T-cell (primary cell): ENCODE measurements around the gene KIF3C. TPM values are rescaled to one million over a fixed set of nuclear protein-coding genes. Genes with fewer than 3 reads are reported as not detected.

Source experiments
- ATAC-seq, 4 experiments: fragments of 200-7000 bp in 3 of 4; fragments of 150-1000 bp in 1 of 4; cut with Tn5 transposase; replicated peaks in 1 of 4; 1 replicate in 3 of 4; 2 replicates in 1 of 4; pipeline ENCODE4 v1.10.0; 2021; ENCODE audit warnings: moderate library complexity in 3 of 4, mild to moderate bottlenecking in 2 of 4, moderate number of reproducible peaks in 1 of 4
- CTCF ChIA-PET, 2 donors: fragments of 300-600 bp; sonication (Branson Sonifier 250); formaldehyde crosslinking; loops; one replicate each; lab custom pipeline; 2022; ENCODE audit warnings: antibody characterized with exemption in 2 of 2; lab: Charles Lee
- POLR2A ChIA-PET, 2 donors: fragments of 300-600 bp; sonication (Branson Sonifier 250); formaldehyde crosslinking; loops; one replicate each; lab custom pipeline; 2022; ENCODE audit warnings: antibody characterized with exemption in 2 of 2; lab: Charles Lee
- DNase-seq, 35 experiments: peaks; one replicate each; pipeline versions ENCODE4 v3.0.0 to v3.0.0-alpha.2; 2013 to 2023
- H3K27ac ChIP-seq: one replicate; pipeline ENCODE4 v1.5.1; 2013; ENCODE audit warnings: low read length
- H3K27me3 ChIP-seq, 2 experiments: replicated peaks in 1 of 2; 1 replicate in 1 of 2; 2 replicates in 1 of 2; pipeline versions ENCODE4 v1.6.1 to v1.7.0; 2013; ENCODE audit warnings: low read length in 1 of 2, mixed read lengths in 1 of 2; ENCODE audit not compliant: control insufficient read depth in 2 of 2, insufficient read depth in 2 of 2; ENCODE audit errors: extremely low read depth in 1 of 2
- H3K36me3 ChIP-seq, 2 donors: 1 replicate in 1 of 2; 2 replicates in 1 of 2; pipeline versions ENCODE4 v1.6.1 to v1.7.0; 2013; ENCODE audit warnings: low read length in 1 of 2; ENCODE audit not compliant: control insufficient read depth in 2 of 2, insufficient read depth in 1 of 2; ENCODE audit errors: extremely low read depth in 1 of 2
- H3K4me1 ChIP-seq, 2 experiments: 1 replicate in 1 of 2; 2 replicates in 1 of 2; pipeline versions ENCODE4 v1.6.1 to v1.7.0; 2013; ENCODE audit warnings: low read length in 2 of 2, mixed read lengths in 1 of 2; ENCODE audit not compliant: insufficient read depth in 2 of 2, control insufficient read depth in 1 of 2; ENCODE audit errors: extremely low read depth in 1 of 2
- H3K4me3 ChIP-seq, 2 donors: 1 replicate in 1 of 2; 2 replicates in 1 of 2; pipeline versions ENCODE4 v1.5.1 to v1.7.0; 2013; ENCODE audit warnings: mild to moderate bottlenecking in 2 of 2, low read length in 1 of 2, moderate library complexity in 1 of 2; ENCODE audit not compliant: control insufficient read depth in 1 of 2; ENCODE audit errors: extremely low read depth in 1 of 2
- H3K9me3 ChIP-seq: 2 replicates; pipeline ENCODE4 v1.7.0; 2013
- H3K27ac Mint-ChIP-seq, 2 donors: one replicate each; pipeline ENCODE4 v1.8.0; 2020 to 2021; ENCODE audit warnings: mild to moderate bottlenecking in 2 of 2, mixed read lengths in 2 of 2
- H3K27me3 Mint-ChIP-seq, 2 donors: one replicate each; pipeline ENCODE4 v1.8.0; 2021 to 2022; ENCODE audit warnings: mixed read lengths in 2 of 2
- H3K36me3 Mint-ChIP-seq: one replicate; pipeline ENCODE4 v1.8.0; 2021; ENCODE audit warnings: mixed read lengths
- H3K4me1 Mint-ChIP-seq, 3 donors: one replicate each; pipeline ENCODE4 v1.8.0; 2020 to 2022; ENCODE audit warnings: mixed read lengths in 3 of 3, mild to moderate bottlenecking in 1 of 3
- H3K4me3 Mint-ChIP-seq, 3 donors: one replicate each; pipeline ENCODE4 v1.8.0; 2020 to 2022; ENCODE audit warnings: mild to moderate bottlenecking in 3 of 3, mixed read lengths in 3 of 3, moderate library complexity in 3 of 3
- H3K9me3 Mint-ChIP-seq, 3 donors: one replicate each; pipeline ENCODE4 v1.8.0; 2020 to 2022; ENCODE audit warnings: mixed read lengths in 3 of 3
- WGBS: methylation state at CpG from one replicate; pipeline ENCODE4 v1.1.5; 2013; ENCODE audit warnings: missing lambda C conversion rate; ENCODE audit not compliant: insufficient coverage; 5-methylcytosine and 5-hydroxymethylcytosine counted together
- total RNA-seq, 35 experiments: library from RNA in 6 of 35; stranded (reverse) in 6 of 35; fragments of 120-200 nt in 1 of 35; gene quantifications; one replicate each; pipeline versions ENCODE4 v1.2.1 to v1.2.4 and lab custom pipeline; 2013 to 2026

KIF3C gene
- total RNA-seq, 5 donors from 2014 or later (not counting 1 experiment from before 2014, with no cell fraction given), result 3.3 to 8.6 (median 6.9) TPM

DNA sequence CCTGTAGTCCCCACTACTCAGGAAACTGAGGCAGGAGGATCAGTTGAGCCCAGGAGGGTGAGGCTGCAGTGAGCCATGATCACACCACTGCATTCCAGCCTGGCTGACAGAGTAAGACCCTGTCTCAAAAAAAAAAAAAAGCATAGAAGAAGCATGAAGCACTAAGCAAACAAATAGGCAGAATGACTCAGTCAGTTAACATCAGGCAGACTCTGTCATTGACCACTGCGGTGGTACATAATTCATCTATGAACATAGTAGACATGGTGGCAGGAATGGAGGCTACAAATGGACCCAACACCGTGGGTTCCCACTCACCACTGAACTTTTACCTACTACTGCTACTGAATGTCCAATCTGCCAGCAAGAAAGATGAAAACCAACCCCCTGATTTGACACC is 96.4 kb downstream of the KIF3C start:
- no peak overlapping the region for H3K4me3 Mint-ChIP-seq
- H3K27me3 ChIP-seq, result peaks cover 0 to 5% of the 10 kb centered on the region in 2 experiments
- CTCF ChIA-PET, result interaction anchor here in 1 of 2 donors (0.7 kb wide), 1 partner anchor 277 kb away, joined by 3 read pairs; no protein-coding TSS in a partner anchor
- DNase-seq (no peak), ATAC-seq (no peak)
- no peak overlapping the region for H3K4me3 ChIP-seq
- no peaks in the 10 kb centered on the region for H3K36me3 ChIP-seq
- no peaks in the 10 kb centered on the region for H3K4me1 ChIP-seq
- H3K27ac Mint-ChIP-seq, result no peak overlapping the region
- no CpG with 5 or more reads among the region's 2 CpGs for WGBS
- no peaks in the 10 kb centered on the region for H3K36me3 Mint-ChIP-seq
- peaks cover 6 to 10% of the 10 kb centered on the region in 2 donors for H3K27me3 Mint-ChIP-seq
- H3K4me1 Mint-ChIP-seq, result no peaks in the 10 kb centered on the region
- H3K9me3 Mint-ChIP-seq, result no peaks in the 10 kb centered on the region
- H3K27ac ChIP-seq, result no peak overlapping the region
- POLR2A ChIA-PET, result no interaction called here
- no peaks in the 10 kb centered on the region for H3K9me3 ChIP-seq

DNA sequence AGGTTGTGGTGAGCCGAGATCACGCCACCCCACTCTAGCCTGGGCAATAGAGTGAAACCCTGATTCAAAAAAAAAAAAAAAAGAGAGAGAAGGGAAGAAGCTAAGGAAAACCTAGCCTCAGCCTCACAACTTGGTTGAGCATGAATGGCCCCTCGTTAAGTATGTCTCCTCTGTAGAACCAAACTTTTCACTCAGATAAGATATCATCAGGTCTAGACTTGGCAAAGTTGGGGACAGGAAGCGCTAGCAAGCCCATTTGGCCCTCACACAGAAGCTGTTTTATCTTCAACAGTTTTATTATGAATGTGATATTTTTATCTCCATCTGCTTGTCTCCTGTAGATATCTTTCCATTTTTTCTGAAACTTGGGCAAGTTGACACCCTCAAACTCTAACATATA is 100.5 kb downstream of the KIF3C start:
- Histone ChIP-seq H3K36me3 (no peaks in the 10 kb centered on the region), H3K4me1 (peaks cover 7 to 8% of the 10 kb centered on the region in 2 experiments), H3K9me3 (no peaks in the 10 kb centered on the region), H3K27ac (no peak overlapping the region), H3K4me3 (no peak overlapping the region), H3K27me3 (peaks cover 0 to 5% of the 10 kb centered on the region in 2 experiments)
- no CpG with 5 or more reads among the region's 4 CpGs for WGBS
- no peaks in the 10 kb centered on the region for H3K36me3 Mint-ChIP-seq
- ChIA-PET CTCF (no interaction called here), POLR2A (no interaction called here)
- no peak overlapping the region for H3K4me3 Mint-ChIP-seq
- no peaks in the 10 kb centered on the region for H3K9me3 Mint-ChIP-seq
- H3K4me1 Mint-ChIP-seq, result peaks cover 14 to 16% (median 15%) of the 10 kb centered on the region in 3 donors
- ATAC-seq, result no peak
- H3K27ac Mint-ChIP-seq, result no peak overlapping the region
- H3K27me3 Mint-ChIP-seq, result peaks cover 3 to 10% of the 10 kb centered on the region in 2 donors
- DNase-seq, result no peak

- ChIA-PET CTCF (interaction anchor here (0.6 to 1.8 kb wide), 8 partner anchors 25 to 602 kb away, joined by 3 to 25 read pairs (median 4); partner anchors contain the start of genes DTNB (in 1 of the 2) and SELENOI (in 1 of the 2)), POLR2A (interaction anchor here (0.5 to 1.3 kb wide), 4 partner anchors 55 to 155 kb away, joined by 3 to 5 read pairs (median 3); partner anchors contain the start of gene RAB10 (in 2 of the 2))
- peaks cover 10% of the 10 kb centered on the region for H3K36me3 Mint-ChIP-seq
- H3K9me3 ChIP-seq, result no peaks in the 10 kb centered on the region
- WGBS, result 81% methylated on average over 2 of the region's 5 CpGs
- H3K27ac Mint-ChIP-seq, result peak overlapping the region; percentile 97 to 100
- H3K27ac ChIP-seq, result peak overlapping the region; percentile 86
- ATAC-seq (no peak), DNase-seq (no peak)
- peaks cover 0 to 1% of the 10 kb centered on the region in 2 donors for H3K27me3 Mint-ChIP-seq
- peak overlapping the region; percentile 97 to 99 (median 98) for H3K4me3 Mint-ChIP-seq
- H3K36me3 ChIP-seq, result peaks cover 1 to 3% of the 10 kb centered on the region in 2 donors
- no peak overlapping the region for H3K4me3 ChIP-seq
- H3K9me3 Mint-ChIP-seq, result no peaks in the 10 kb centered on the region
- no peaks in the 10 kb centered on the region for H3K27me3 ChIP-seq
- H3K4me1 ChIP-seq, result peaks cover 11 to 15% of the 10 kb centered on the region in 2 experiments
- H3K4me1 Mint-ChIP-seq, result peaks cover 33 to 36% (median 35%) of the 10 kb centered on the region in 3 donors
These were observed 103.1 kb downstream of the KIF3C start for GRCh38 chr2:25879133-25879730.

GRCh38 chr2:25878361-25879132 is 103.8 kb downstream of the KIF3C start, which contains the start of gene ASXL2:
Gene ASXL2 (minus strand): TSS chr2:25878487. CDS start chr2:25878222, 265 bp downstream.
- WGBS, result 1% methylated on average over 54 of the region's 56 CpGs
- H3K36me3 Mint-ChIP-seq, result peaks cover 14% of the 10 kb centered on the region
- peaks cover 0 to under 1% of the 10 kb centered on the region in 2 donors for H3K27me3 Mint-ChIP-seq
- H3K36me3 ChIP-seq, result peaks cover 8% of the 10 kb centered on the region in 2 donors
- H3K4me3 ChIP-seq, result peak within 1 kb of the TSS; percentile 98 to 99
- no peaks in the 10 kb centered on the region for H3K9me3 Mint-ChIP-seq
- H3K4me1 ChIP-seq, result peaks cover 15% of the 10 kb centered on the region in 2 experiments
- H3K4me3 Mint-ChIP-seq, result peak within 1 kb of the TSS; percentile 97 to 99 (median 98)
- peaks cover 38 to 41% (median 39%) of the 10 kb centered on the region in 3 donors for H3K4me1 Mint-ChIP-seq
- peak; percentile 90 to 100 (median 97) for DNase-seq
- H3K9me3 ChIP-seq, result no peaks in the 10 kb centered on the region
- H3K27ac ChIP-seq, result peak within 1 kb of the TSS; percentile 94
- peak; percentile 87 to 96 (median 91) for ATAC-seq
- ChIA-PET POLR2A (interaction anchor here (0.5 to 1.3 kb wide), 5 partner anchors 54 to 708 kb away, joined by 3 to 5 read pairs (median 3); partner anchors contain the start of gene RAB10 (in 2 of the 2)), CTCF (interaction anchor here (0.6 to 1.8 kb wide), 15 partner anchors 25 to 907 kb away, joined by 3 to 25 read pairs (median 3); partner anchors contain the start of genes CENPA (in 1 of the 2), DTNB (in 1 of the 2), KIF3C (in 1 of the 2) and SELENOI (in 1 of the 2))
- peak within 1 kb of the TSS; percentile 97 to 100 for H3K27ac Mint-ChIP-seq
- H3K27me3 ChIP-seq, result no peaks in the 10 kb centered on the region

DNA sequence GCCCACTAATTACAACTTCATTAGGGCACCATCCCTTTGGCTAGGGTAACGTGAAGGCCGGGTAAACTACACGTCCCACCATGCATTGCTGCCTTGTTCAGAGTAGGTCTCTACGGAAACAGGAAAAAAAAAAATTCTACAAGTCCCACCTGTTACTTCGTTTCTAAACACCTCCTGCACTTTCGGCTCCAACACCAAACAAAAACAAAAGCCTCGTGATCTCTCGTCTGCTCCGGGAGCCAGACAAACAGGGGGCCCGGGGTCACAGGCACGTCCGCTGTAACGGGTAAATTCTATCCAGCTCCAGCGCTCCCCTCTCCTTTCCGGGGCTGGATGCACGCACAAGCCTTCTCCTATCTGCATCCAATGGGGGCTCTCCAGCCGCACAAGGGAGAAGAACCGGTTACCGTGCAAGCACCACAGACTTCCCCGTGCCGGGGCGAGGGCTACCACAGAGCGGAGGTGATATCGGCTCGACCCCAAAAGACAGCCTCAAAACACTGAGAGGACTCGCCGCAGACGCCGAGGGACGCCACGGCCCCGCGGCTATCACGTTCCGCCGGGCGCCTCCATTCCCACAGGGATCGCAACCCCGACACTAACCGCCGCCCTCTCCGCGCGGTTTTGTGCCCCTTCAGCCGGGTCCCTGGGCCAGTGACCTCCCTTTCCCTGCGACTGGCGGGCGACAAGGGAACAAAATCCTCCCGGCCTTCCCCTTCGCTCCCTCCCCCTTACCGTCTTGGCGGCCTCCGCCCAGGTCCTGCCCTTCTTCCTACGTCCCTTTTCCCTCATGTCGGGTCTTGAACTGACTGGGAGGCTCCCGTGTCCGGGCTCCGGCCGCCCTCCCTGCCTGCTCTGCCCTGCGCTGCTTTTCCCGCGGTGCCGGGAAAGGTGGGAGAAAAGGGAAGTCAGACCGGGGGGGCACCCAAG is 104.6 kb downstream of the KIF3C start:
- Mint-ChIP-seq H3K9me3 (no peaks in the 10 kb centered on the region), H3K27me3 (no peaks in the 10 kb centered on the region), H3K27ac (peak overlapping the region; percentile 97 to 100), H3K4me1 (peaks cover 42 to 44% (median 43%) of the 10 kb centered on the region in 3 donors), H3K36me3 (peaks cover 14% of the 10 kb centered on the region), H3K4me3 (peak overlapping the region; percentile 97 to 99 (median 98))
- ATAC-seq (peak; percentile 24 to 52 (median 30)), DNase-seq (peak; percentile 11 to 80 (median 56))
- Histone ChIP-seq H3K9me3 (no peaks in the 10 kb centered on the region), H3K27me3 (no peaks in the 10 kb centered on the region), H3K4me3 (peak overlapping the region; percentile 98 to 99), H3K36me3 (peaks cover 8 to 9% of the 10 kb centered on the region in 2 donors), H3K27ac (peak overlapping the region; percentile 94), H3K4me1 (peaks cover 15 to 16% of the 10 kb centered on the region in 2 experiments)
- ChIA-PET CTCF (interaction anchor here in 1 of 2 donors (0.7 to 1.5 kb wide), 13 partner anchors 24 to 908 kb away, joined by 3 to 25 read pairs (median 3); partner anchors contain the start of genes CENPA, DTNB, KIF3C and SELENOI), POLR2A (interaction anchor here in 1 of 2 donors (0.7 kb wide), 1 partner anchor 368 kb away, joined by 3 read pairs; no protein-coding TSS in a partner anchor)
- under 1% methylated on average over 43 of the region's 64 CpGs for WGBS
